Osteoblast (primary cell): ENCODE results near the gene TAS1R1. TPM values are rescaled to one million over a fixed set of nuclear protein-coding genes. Genes with fewer than 3 reads are reported as not detected.

ENCODE experiments used
- DNase-seq: peaks from one replicate; pipeline ENCODE4 v3.0.0; 2011; ENCODE audit warnings: low spot score, mixed read lengths; ENCODE audit not compliant: insufficient read length; ENCODE audit errors: missing footprints
- H2AFZ ChIP-seq: 2 replicates; pipeline ENCODE4 v1.6.0; 2011; ENCODE audit warnings: mild to moderate bottlenecking, low read length
- H3K27ac ChIP-seq: 2 replicates; pipeline ENCODE4 v1.5.1; 2011; ENCODE audit warnings: mild to moderate bottlenecking, low read depth, low read length, moderate library complexity
- H3K27me3 ChIP-seq: 2 replicates; pipeline ENCODE4 v1.6.0; 2012; ENCODE audit warnings: mild to moderate bottlenecking, control low read depth, inconsistent platforms, low read length, moderate library complexity; ENCODE audit not compliant: insufficient read depth
- H3K36me3 ChIP-seq: 2 replicates; pipeline ENCODE4 v1.5.1; 2011; ENCODE audit warnings: mild to moderate bottlenecking, low read length, control low read depth, moderate library complexity; ENCODE audit not compliant: insufficient read depth
- H3K4me1 ChIP-seq: 2 replicates; pipeline ENCODE4 v1.5.1; 2011; ENCODE audit warnings: mild to moderate bottlenecking, low read length, control low read depth, moderate library complexity; ENCODE audit not compliant: insufficient read depth
- H3K4me2 ChIP-seq: 2 replicates; pipeline ENCODE4 v1.6.0; 2011; ENCODE audit warnings: mild to moderate bottlenecking, low read length; ENCODE audit not compliant: insufficient read depth
- H3K4me3 ChIP-seq: fragments of 200-600 bp; sonication (generic); 3 replicates; pipeline ENCODE4 v1.5.1; 2012; ENCODE audit warnings: mild to moderate bottlenecking, low read length, inconsistent platforms; ENCODE audit not compliant: insufficient read depth
- H3K79me2 ChIP-seq: 2 replicates; pipeline ENCODE4 v1.6.0; 2012; ENCODE audit warnings: mild to moderate bottlenecking, low read length, control low read depth, inconsistent platforms; ENCODE audit not compliant: insufficient read depth
- H3K9me3 ChIP-seq: 2 replicates; pipeline ENCODE4 v1.5.1; 2011; ENCODE audit warnings: low read depth, low read length, control low read depth
- H4K20me1 ChIP-seq: 2 replicates; pipeline ENCODE4 v1.6.0; 2012; ENCODE audit warnings: mild to moderate bottlenecking, low read length, control low read depth; ENCODE audit not compliant: insufficient read depth
- CTCF ChIP-seq: IDR thresholded peaks from 2 replicates; pipeline ENCODE4 v1.5.1; 2011; ENCODE audit warnings: mild to moderate bottlenecking, low read depth, low read length, moderate library complexity; ENCODE audit errors: extremely low read depth
- total RNA-seq: library from RNA; depleted of rRNA; stranded (reverse); fragments of >200 nt; gene quantifications from 2 replicates; pipeline ENCODE4 v1.2.3, GENCODE V29; 2012

The TAS1R1 gene
- total RNA-seq, 1 donor, result under 0.01 TPM

- no peak for TF ChIP-seq CTCF
- Histone ChIP-seq H3K9me3 (no peaks in the 10 kb centered on the region), H2AFZ (peak overlapping the region; percentile 90), H4K20me1 (peaks cover 21% of the 10 kb centered on the region), H3K4me2 (peak overlapping the region; percentile 95), H3K4me3 (peak overlapping the region; percentile 96), H3K36me3 (peaks cover 12% of the 10 kb centered on the region), H3K4me1 (peaks cover 5% of the 10 kb centered on the region), H3K27ac (peak overlapping the region; percentile 77), H3K27me3 (no peaks in the 10 kb centered on the region), H3K79me2 (peaks cover 48% of the 10 kb centered on the region)
- peak; percentile 98 for DNase-seq
Observed at GRCh38 chr1:6612641-6613360, 57.7 kb downstream of the TAS1R1 start.

DNA sequence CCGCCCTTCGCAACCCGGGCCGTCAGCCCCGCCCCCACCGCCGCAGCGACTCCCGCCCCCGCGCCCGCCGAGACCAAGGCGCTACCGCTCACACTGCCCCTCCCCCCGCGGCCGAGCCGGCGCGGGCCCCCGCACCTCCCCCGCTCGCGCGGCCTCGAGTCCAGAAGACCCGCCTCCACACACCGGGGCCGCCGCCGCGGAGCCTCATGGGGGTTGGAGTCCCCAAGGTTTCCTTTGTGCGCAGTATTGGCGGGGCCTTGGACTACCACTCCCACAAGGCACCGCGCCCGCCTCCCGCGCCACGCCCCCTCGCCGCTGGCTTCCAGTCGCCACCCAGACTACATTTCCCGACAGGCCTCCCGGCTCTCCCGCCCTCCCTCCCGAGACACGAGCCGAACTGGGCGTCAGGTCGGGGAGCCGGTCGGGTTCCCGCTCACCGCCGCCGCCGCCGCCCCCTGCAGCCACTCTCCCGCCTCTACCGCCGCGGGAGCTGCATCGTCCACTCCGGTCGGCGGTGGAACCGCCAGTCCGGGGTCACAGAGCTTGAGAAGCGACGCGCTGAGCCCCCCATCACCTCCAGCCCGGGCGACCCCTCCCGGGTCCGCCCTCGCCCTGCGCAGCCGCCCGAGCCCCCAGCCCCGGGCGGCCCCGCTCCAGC lies 58.4 kb downstream of the TAS1R1 start, which contains the start of gene PHF13:
Gene PHF13, plus strand, starts transcription at position 371 of the 658 bp plus-strand sequence. CDS start 336 bp downstream, outside the sequence.
- no peak for TF ChIP-seq CTCF

DNA sequence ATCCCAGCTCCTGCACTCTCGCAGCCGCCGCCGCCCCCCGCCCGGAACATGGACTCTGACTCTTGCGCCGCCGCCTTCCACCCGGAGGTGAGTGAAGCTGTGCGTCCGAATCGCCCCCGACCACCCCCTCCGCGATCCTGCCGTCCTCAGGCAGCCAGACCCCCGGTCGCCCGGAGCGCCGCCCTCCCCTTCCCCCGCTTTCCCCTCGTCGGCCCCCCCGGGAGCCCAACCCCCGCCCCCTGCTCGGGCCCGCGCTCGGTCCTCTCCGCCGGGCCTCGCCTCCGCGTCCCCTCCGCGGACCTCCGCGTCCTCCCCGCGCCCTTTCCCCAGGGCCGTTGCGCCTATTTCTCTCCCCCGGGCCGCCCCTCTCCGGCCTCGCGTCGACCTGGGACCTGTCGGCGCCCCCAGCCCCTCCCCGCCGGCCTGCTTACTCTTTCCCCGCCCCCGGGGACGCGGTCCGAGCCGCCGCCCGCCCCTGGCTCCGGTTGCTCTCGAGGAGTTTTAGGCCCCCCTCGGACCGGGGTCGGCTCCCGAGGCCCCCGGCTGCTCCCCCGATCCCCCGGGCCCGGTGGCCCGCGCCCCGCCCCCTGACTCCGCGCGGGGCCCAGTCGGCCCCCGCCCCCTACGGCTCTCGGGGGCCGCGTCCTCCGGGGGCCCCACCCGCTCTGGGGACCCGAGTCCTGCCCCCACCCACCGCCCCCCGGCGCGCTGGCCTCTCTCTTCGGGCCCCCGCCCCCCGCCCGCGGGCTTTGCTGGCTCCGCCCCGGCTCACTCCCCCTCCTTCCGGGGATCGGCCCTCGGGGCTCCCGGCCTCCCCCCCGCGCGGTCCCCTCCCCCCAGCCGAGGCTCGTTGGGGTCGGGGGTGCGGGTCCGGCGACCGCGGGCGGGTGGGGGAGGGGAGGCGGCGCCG lies 59.2 kb downstream of the TAS1R1 start:
- no peak for TF ChIP-seq CTCF
- peaks cover 19% of the 10 kb centered on the region for H3K36me3 ChIP-seq
- H3K4me1 ChIP-seq, result peaks cover 5% of the 10 kb centered on the region

More for the DNA sequence above, 58.4 kb downstream of the TAS1R1 start, which contains the start of gene PHF13:
- Histone ChIP-seq H2AFZ (peak within 1 kb of the TSS; percentile 90), H3K36me3 (peaks cover 19% of the 10 kb centered on the region), H3K4me1 (peaks cover 5% of the 10 kb centered on the region), H3K9me3 (no peaks in the 10 kb centered on the region), H4K20me1 (peaks cover 27% of the 10 kb centered on the region), H3K79me2 (peaks cover 54% of the 10 kb centered on the region), H3K27me3 (no peaks in the 10 kb centered on the region), H3K4me3 (peak within 1 kb of the TSS; percentile 96), H3K27ac (peak within 1 kb of the TSS; percentile 77), H3K4me2 (peak within 1 kb of the TSS; percentile 95)
- DNase-seq, result peak; percentile 100

More for the DNA sequence above, 59.2 kb downstream of the TAS1R1 start:
- no peak overlapping the region for H2AFZ ChIP-seq
- H3K27me3 ChIP-seq, result no peaks in the 10 kb centered on the region
- H3K4me3 ChIP-seq, result peak overlapping the region; percentile 96
- H3K79me2 ChIP-seq, result peaks cover 62% of the 10 kb centered on the region
- peak; percentile 98 for DNase-seq
- peaks cover 34% of the 10 kb centered on the region for H4K20me1 ChIP-seq
- no peak overlapping the region for H3K27ac ChIP-seq
- peak overlapping the region; percentile 53 for H3K4me2 ChIP-seq
- no peaks in the 10 kb centered on the region for H3K9me3 ChIP-seq
